ENCODE results near the gene ADSS1. TPM values are rescaled to one million over a fixed set of nuclear protein-coding genes. Genes with fewer than 3 reads are reported as not detected.

ADSS1 gene
- total RNA-seq, 1 experiment from 2014 or later = 9.9 TPM

DNA sequence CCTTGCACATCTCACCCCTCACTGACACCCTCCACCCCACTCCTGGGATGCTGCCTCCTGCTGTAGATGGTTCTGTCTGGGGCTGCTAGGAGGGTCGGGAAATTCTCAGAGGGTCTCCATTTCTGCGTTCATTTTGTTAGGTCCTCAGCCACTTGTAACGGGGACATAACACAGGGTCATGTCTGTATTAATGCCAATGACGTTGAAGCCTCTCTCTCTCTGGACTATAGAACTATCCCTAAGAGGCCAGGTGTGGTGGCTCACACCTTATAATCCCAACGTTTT is 43.5 kb downstream of the ADSS1 start:
- CTCF ChIA-PET = no interaction called here
- RAD21 ChIA-PET (ENCODE audit: low non-redundant PET in 1 of 2, low total read pairs in 2 of 2, uncharacterized antibody in 2 of 2, unreplicated experiment in 2 of 2) = no interaction called here

More for the DNA sequence above, 43.5 kb downstream of the ADSS1 start:
- Histone ChIP-seq H3K9me3 (ENCODE audit: control insufficient read depth in 1 of 2, insufficient read depth in 1 of 2, low read depth in 1 of 2, low read length in 2 of 2) (peaks cover 0 to 11% of the 10 kb centered on the region in 2 experiments; a peak in 2 of 4 replicates), H3K79me2 (ENCODE audit: insufficient read depth, low read length) (no peaks in the 10 kb centered on the region), H3K9ac (ENCODE audit: low read length) (no peak overlapping the region), H3K27ac (ENCODE audit: low read depth, low read length) (no peak overlapping the region), H3K9me2 (ENCODE audit: insufficient read depth) (no peaks in the 10 kb centered on the region), H3K4me1 (ENCODE audit: control insufficient read depth in 1 of 2, insufficient read depth in 2 of 2, low read length in 2 of 2) (peaks cover 3 to 9% of the 10 kb centered on the region in 2 experiments; a peak in 3 of 4 replicates), H4K20me1 (ENCODE audit: insufficient read depth) (no peaks in the 10 kb centered on the region), H3K36me3 (ENCODE audit: control insufficient read depth in 1 of 2, insufficient read depth in 2 of 2, low read length in 2 of 2) (peaks cover 0 to 23% of the 10 kb centered on the region in 2 experiments; a peak in 3 of 4 replicates), H3K4me2 (ENCODE audit: low read length) (no peak overlapping the region), H3K27me3 (ENCODE audit: insufficient read depth, low read length) (no peaks in the 10 kb centered on the region), H3K4me3 (replicated peaks in 1 of 2; ENCODE audit: low read depth in 1 of 2, low read length in 2 of 2) (no peak overlapping the region), H2AFZ (ENCODE audit: low read depth, low read length, poor library complexity, severe bottlenecking) (no peak overlapping the region)
- BruUV-seq (replicated peaks) = no TSS peak
- ATAC-seq (no peak), DNase-seq (ENCODE audit: low read depth, low spot score) (no peak)
- POLR2A ChIA-PET = interaction anchor here (1.4 kb wide), 1 partner anchor 59 kb away, joined by 3 read pairs; no protein-coding TSS in a partner anchor
- intact Hi-C loops (cut with micrococcal nuclease) = no loop called here
- TF ChIP-seq POLR2A (IDR thresholded peaks at IDR 0.05; ENCODE audit: borderline replicate concordance, extremely low read depth, insufficient read depth, insufficient read length) (no peak), ZFX (IDR thresholded peaks at IDR 0.05) (no peak), YY1 (IDR thresholded peaks at IDR 0.05; ENCODE audit: extremely low read depth, insufficient replicate concordance, low read depth, low read length) (no peak), ELF1 (IDR thresholded peaks at IDR 0.05; ENCODE audit: borderline replicate concordance, low read depth) (no peak), RAD21 (IDR thresholded peaks at IDR 0.05; ENCODE audit: low read depth) (no peak), CBX3 (IDR thresholded peaks at IDR 0.05; ENCODE audit: low read depth) (no peak), ZNF274 (IDR thresholded peaks at IDR 0.05; ENCODE audit: low read depth, low read length) (no peak), SP1 (IDR thresholded peaks at IDR 0.05; ENCODE audit: low read depth) (no peak), EZH2phosphoT487 (IDR thresholded peaks at IDR 0.05; ENCODE audit: borderline replicate concordance) (no peak), JUND (IDR thresholded peaks at IDR 0.05) (no peak), CEBPB (IDR thresholded peaks at IDR 0.05; ENCODE audit: low read depth) (no peak), SRF (IDR thresholded peaks at IDR 0.05; ENCODE audit: low read depth) (no peak), SIN3A (IDR thresholded peaks at IDR 0.05; ENCODE audit: low read depth) (no peak), EZH2 (IDR thresholded peaks at IDR 0.05) (no peak)
- TF ChIP-seq, protein P1, sequence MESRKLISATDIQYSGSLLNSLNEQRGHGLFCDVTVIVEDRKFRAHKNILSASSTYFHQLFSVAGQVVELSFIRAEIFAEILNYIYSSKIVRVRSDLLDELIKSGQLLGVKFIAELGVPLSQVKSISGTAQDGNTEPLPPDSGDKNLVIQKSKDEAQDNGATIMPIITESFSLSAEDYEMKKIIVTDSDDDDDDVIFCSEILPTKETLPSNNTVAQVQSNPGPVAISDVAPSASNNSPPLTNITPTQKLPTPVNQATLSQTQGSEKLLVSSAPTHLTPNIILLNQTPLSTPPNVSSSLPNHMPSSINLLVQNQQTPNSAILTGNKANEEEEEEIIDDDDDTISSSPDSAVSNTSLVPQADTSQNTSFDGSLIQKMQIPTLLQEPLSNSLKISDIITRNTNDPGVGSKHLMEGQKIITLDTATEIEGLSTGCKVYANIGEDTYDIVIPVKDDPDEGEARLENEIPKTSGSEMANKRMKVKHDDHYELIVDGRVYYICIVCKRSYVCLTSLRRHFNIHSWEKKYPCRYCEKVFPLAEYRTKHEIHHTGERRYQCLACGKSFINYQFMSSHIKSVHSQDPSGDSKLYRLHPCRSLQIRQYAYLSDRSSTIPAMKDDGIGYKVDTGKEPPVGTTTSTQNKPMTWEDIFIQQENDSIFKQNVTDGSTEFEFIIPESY (IDR thresholded peaks at IDR 0.05; ENCODE audit: extremely low read depth, insufficient replicate concordance, low read length) = no peak
- TF ChIP-seq, protein P2, sequence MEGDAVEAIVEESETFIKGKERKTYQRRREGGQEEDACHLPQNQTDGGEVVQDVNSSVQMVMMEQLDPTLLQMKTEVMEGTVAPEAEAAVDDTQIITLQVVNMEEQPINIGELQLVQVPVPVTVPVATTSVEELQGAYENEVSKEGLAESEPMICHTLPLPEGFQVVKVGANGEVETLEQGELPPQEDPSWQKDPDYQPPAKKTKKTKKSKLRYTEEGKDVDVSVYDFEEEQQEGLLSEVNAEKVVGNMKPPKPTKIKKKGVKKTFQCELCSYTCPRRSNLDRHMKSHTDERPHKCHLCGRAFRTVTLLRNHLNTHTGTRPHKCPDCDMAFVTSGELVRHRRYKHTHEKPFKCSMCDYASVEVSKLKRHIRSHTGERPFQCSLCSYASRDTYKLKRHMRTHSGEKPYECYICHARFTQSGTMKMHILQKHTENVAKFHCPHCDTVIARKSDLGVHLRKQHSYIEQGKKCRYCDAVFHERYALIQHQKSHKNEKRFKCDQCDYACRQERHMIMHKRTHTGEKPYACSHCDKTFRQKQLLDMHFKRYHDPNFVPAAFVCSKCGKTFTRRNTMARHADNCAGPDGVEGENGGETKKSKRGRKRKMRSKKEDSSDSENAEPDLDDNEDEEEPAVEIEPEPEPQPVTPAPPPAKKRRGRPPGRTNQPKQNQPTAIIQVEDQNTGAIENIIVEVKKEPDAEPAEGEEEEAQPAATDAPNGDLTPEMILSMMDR (IDR thresholded peaks at IDR 0.05 in 2 of 3, conservative IDR thresholded peaks at IDR 0.05 in 1 of 3; ENCODE audit: borderline replicate concordance in 1 of 3, insufficient read depth in 1 of 3, low read depth in 2 of 3, low read length in 2 of 3) = no peak
- TF ChIP-seq, protein P3, sequence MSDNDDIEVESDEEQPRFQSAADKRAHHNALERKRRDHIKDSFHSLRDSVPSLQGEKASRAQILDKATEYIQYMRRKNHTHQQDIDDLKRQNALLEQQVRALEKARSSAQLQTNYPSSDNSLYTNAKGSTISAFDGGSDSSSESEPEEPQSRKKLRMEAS (IDR thresholded peaks at IDR 0.05) = no peak
- TF ChIP-seq, protein P4, sequence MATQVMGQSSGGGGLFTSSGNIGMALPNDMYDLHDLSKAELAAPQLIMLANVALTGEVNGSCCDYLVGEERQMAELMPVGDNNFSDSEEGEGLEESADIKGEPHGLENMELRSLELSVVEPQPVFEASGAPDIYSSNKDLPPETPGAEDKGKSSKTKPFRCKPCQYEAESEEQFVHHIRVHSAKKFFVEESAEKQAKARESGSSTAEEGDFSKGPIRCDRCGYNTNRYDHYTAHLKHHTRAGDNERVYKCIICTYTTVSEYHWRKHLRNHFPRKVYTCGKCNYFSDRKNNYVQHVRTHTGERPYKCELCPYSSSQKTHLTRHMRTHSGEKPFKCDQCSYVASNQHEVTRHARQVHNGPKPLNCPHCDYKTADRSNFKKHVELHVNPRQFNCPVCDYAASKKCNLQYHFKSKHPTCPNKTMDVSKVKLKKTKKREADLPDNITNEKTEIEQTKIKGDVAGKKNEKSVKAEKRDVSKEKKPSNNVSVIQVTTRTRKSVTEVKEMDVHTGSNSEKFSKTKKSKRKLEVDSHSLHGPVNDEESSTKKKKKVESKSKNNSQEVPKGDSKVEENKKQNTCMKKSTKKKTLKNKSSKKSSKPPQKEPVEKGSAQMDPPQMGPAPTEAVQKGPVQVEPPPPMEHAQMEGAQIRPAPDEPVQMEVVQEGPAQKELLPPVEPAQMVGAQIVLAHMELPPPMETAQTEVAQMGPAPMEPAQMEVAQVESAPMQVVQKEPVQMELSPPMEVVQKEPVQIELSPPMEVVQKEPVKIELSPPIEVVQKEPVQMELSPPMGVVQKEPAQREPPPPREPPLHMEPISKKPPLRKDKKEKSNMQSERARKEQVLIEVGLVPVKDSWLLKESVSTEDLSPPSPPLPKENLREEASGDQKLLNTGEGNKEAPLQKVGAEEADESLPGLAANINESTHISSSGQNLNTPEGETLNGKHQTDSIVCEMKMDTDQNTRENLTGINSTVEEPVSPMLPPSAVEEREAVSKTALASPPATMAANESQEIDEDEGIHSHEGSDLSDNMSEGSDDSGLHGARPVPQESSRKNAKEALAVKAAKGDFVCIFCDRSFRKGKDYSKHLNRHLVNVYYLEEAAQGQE (IDR thresholded peaks at IDR 0.05; ENCODE audit: low read depth) = no peak
